ENCODE results near the gene ATP5ME.
"Not testable (repeated sequence)": the region's sequence is repeated elsewhere in the genome, so short reads cannot be mapped to it uniquely, and the experiment has no call there.

ATP5ME gene

GRCh38 chr4:671769-672168 lies 2.3 kb downstream of the ATP5ME start:
- no peak overlapping the region for H3K4me3 ChIP-seq (ENCODE audit: low read depth, low read length)

- not testable (repeated sequence) for H3K4me3 ChIP-seq (ENCODE audit: low read depth, low read length)
These were observed 4.1 kb downstream of the ATP5ME start for GRCh38 chr4:669806-670559.

GRCh38 chr4:668219-668618 lies 5.9 kb downstream of the ATP5ME start:
- not testable (repeated sequence) for H3K4me3 ChIP-seq (ENCODE audit: low read depth, low read length)

GRCh38 chr4:667545-667925 lies 6.5 kb downstream of the ATP5ME start:
- H3K4me3 ChIP-seq (ENCODE audit: low read depth, low read length), result no peak overlapping the region

- H3K4me3 ChIP-seq (ENCODE audit: low read depth, low read length), result no peak overlapping the region
These were observed 7.1 kb downstream of the ATP5ME start for GRCh38 chr4:666822-667544.

- no peak overlapping the region for H3K4me3 ChIP-seq (ENCODE audit: low read depth, low read length)
These were observed 7.7 kb downstream of the ATP5ME start for GRCh38 chr4:666436-666810.

- no peak overlapping the region for H3K4me3 ChIP-seq (ENCODE audit: low read depth, low read length)
These were observed 8.2 kb downstream of the ATP5ME start for GRCh38 chr4:665751-666435.

GRCh38 chr4:665381-665750 lies 8.7 kb downstream of the ATP5ME start:
- no peak overlapping the region for H3K4me3 ChIP-seq (ENCODE audit: low read depth, low read length)

GRCh38 chr4:664713-665231 lies 9.3 kb downstream of the ATP5ME start:
- H3K4me3 ChIP-seq (ENCODE audit: low read depth, low read length), result no peak overlapping the region

- peak overlapping the region; percentile 70 for H3K4me3 ChIP-seq (ENCODE audit: low read depth, low read length)
These were observed 10.3 kb downstream of the ATP5ME start for GRCh38 chr4:663438-664428.

GRCh38 chr4:663046-663437 lies 11.0 kb downstream of the ATP5ME start:
- H3K4me3 ChIP-seq (ENCODE audit: low read depth, low read length), result peak overlapping the region; percentile 70

GRCh38 chr4:661881-662761 lies 12.0 kb downstream of the ATP5ME start:
- H3K4me3 ChIP-seq (ENCODE audit: low read depth, low read length), result no peak overlapping the region

GRCh38 chr4:661231-661630 lies 12.8 kb downstream of the ATP5ME start:
- no peak overlapping the region for H3K4me3 ChIP-seq (ENCODE audit: low read depth, low read length)

- H3K4me3 ChIP-seq (ENCODE audit: low read depth, low read length), result no peak overlapping the region
These were observed 13.7 kb downstream of the ATP5ME start for GRCh38 chr4:660401-660800.

- no peak overlapping the region for H3K4me3 ChIP-seq (ENCODE audit: low read depth, low read length)
These were observed 14.2 kb downstream of the ATP5ME start for GRCh38 chr4:659851-660250.

- H3K4me3 ChIP-seq (ENCODE audit: low read depth, low read length), result no peak overlapping the region
These were observed 15.1 kb downstream of the ATP5ME start for GRCh38 chr4:658681-659667.

- no peak overlapping the region for H3K4me3 ChIP-seq (ENCODE audit: low read depth, low read length)
These were observed 16.0 kb downstream of the ATP5ME start for GRCh38 chr4:657834-658667.
